ENCODE results near the gene EPS15. TPM values are rescaled to one million over a fixed set of nuclear protein-coding genes. Genes with fewer than 3 reads are reported as not detected.
"Not testable (repeated sequence)": the region's sequence is repeated elsewhere in the genome, so short reads cannot be mapped to it uniquely, and the experiment has no call there.

The EPS15 gene
- total RNA-seq, 3 donors from 2014 or later, result 83.6 to 144 (median 127) TPM

GRCh38 chr1:51564124-51564523 lies 45.1 kb upstream of the EPS15 start:
- no peak for DNase-seq (ENCODE audit: low spot score in 2 of 2)
- Histone ChIP-seq H3K27me3 (no peaks in the 10 kb centered on the region), H3K36me3 (no peaks in the 10 kb centered on the region), H3K4me1 (peaks cover 0 to 9% of the 10 kb centered on the region in 2 donors), H3K27ac (no peak overlapping the region), H3K9me3 (no peaks in the 10 kb centered on the region), H3K4me3 (no peak overlapping the region)
- no peak for TF ChIP-seq CTCF (IDR thresholded peaks at IDR 0.05)
- no peak for TF ChIP-seq POLR2A (IDR thresholded peaks at IDR 0.05)
- TF ChIP-seq POLR2AphosphoS5 (IDR thresholded peaks at IDR 0.05), result no peak
- intact Hi-C loops (cut with DNase I; ENCODE audit: low total_unique reads), result no loop called here

- Histone ChIP-seq H3K4me3 (no peak overlapping the region), H3K27me3 (no peaks in the 10 kb centered on the region), H3K36me3 (no peaks in the 10 kb centered on the region), H3K4me1 (no peaks in the 10 kb centered on the region), H3K9me3 (no peaks in the 10 kb centered on the region), H3K27ac (no peak overlapping the region)
- intact Hi-C loops (cut with DNase I; ENCODE audit: low total_unique reads), result no loop called here
- TF ChIP-seq POLR2A (IDR thresholded peaks at IDR 0.05) (no peak), CTCF (IDR thresholded peaks at IDR 0.05) (no peak), POLR2AphosphoS5 (IDR thresholded peaks at IDR 0.05) (no peak)
- no peak for DNase-seq (ENCODE audit: low spot score in 2 of 2)
Observed at GRCh38 chr1:51561702-51562101, 42.6 kb upstream of the EPS15 start.

GRCh38 chr1:51560895-51561294 lies 41.8 kb upstream of the EPS15 start:
- H3K27me3 ChIP-seq; DNase-seq (ENCODE audit: low spot score in 2 of 2); H3K4me3 ChIP-seq; H3K36me3 ChIP-seq; H3K9me3 ChIP-seq; H3K4me1 ChIP-seq; H3K27ac ChIP-seq; intact Hi-C loops (cut with DNase I; ENCODE audit: low total_unique reads): not testable (repeated sequence)

- no peak overlapping the region for H3K27ac ChIP-seq
- DNase-seq (ENCODE audit: low spot score in 2 of 2), result no peak
- TF ChIP-seq CTCF (IDR thresholded peaks at IDR 0.05) (no peak), POLR2AphosphoS5 (IDR thresholded peaks at IDR 0.05) (no peak), POLR2A (IDR thresholded peaks at IDR 0.05) (no peak)
- no peak overlapping the region for H3K4me3 ChIP-seq
- H3K36me3 ChIP-seq, result no peaks in the 10 kb centered on the region
- H3K9me3 ChIP-seq, result no peaks in the 10 kb centered on the region
- intact Hi-C loops (cut with DNase I; ENCODE audit: low total_unique reads), result no loop called here
- H3K27me3 ChIP-seq, result no peaks in the 10 kb centered on the region
- H3K4me1 ChIP-seq, result no peaks in the 10 kb centered on the region
Observed at GRCh38 chr1:51560034-51560433, 41.0 kb upstream of the EPS15 start.

GRCh38 chr1:51559501-51559900 lies 40.4 kb upstream of the EPS15 start:
- no peak overlapping the region for H3K4me3 ChIP-seq
- intact Hi-C loops (cut with DNase I; ENCODE audit: low total_unique reads), result no loop called here
- no peaks in the 10 kb centered on the region for H3K36me3 ChIP-seq
- DNase-seq (ENCODE audit: low spot score in 2 of 2), result no peak
- H3K27me3 ChIP-seq, result no peaks in the 10 kb centered on the region
- H3K9me3 ChIP-seq, result no peaks in the 10 kb centered on the region
- H3K27ac ChIP-seq, result no peak overlapping the region
- TF ChIP-seq CTCF (IDR thresholded peaks at IDR 0.05) (no peak), POLR2AphosphoS5 (IDR thresholded peaks at IDR 0.05) (no peak), POLR2A (IDR thresholded peaks at IDR 0.05) (no peak)
- no peaks in the 10 kb centered on the region for H3K4me1 ChIP-seq

GRCh38 chr1:51559064-51559500 lies 40.0 kb upstream of the EPS15 start:
- H3K9me3 ChIP-seq, result no peaks in the 10 kb centered on the region
- intact Hi-C loops (cut with DNase I; ENCODE audit: low total_unique reads), result no loop called here
- no peak for DNase-seq (ENCODE audit: low spot score in 2 of 2)
- TF ChIP-seq POLR2AphosphoS5 (IDR thresholded peaks at IDR 0.05) (no peak), CTCF (IDR thresholded peaks at IDR 0.05) (no peak), POLR2A (IDR thresholded peaks at IDR 0.05) (no peak)
- no peak overlapping the region for H3K27ac ChIP-seq
- no peak overlapping the region for H3K4me3 ChIP-seq
- H3K27me3 ChIP-seq, result no peaks in the 10 kb centered on the region
- no peaks in the 10 kb centered on the region for H3K4me1 ChIP-seq
- H3K36me3 ChIP-seq, result no peaks in the 10 kb centered on the region
